GM23338 (cell line): ENCODE measurements around the gene RHBDD1. TPM values are rescaled to one million over a fixed set of nuclear protein-coding genes. Genes with fewer than 3 reads are reported as not detected.

Experiments used
- CREB1 ChIP-seq: fragments of 250-450 bp; sonication (Bioruptor Pico); IDR thresholded peaks from 2 replicates; pipeline ENCODE4 v1.5.0; 2020; ENCODE audit warnings: low read depth, mild to moderate bottlenecking, moderate library complexity
- CTCF ChIP-seq, 2 experiments: fragments of 200-600 bp in 1 of 2; sonication (generic) in 1 of 2; conservative IDR thresholded peaks; 2 replicates each; pipeline versions ENCODE4 v1.5.1 to v1.6.1; 2016 to 2017; ENCODE audit warnings: antibody characterized with exemption in 2 of 2, low read depth in 2 of 2, mild to moderate bottlenecking in 2 of 2, moderate library complexity in 1 of 2
- ETS1 ChIP-seq: IDR thresholded peaks from 2 replicates; pipeline ENCODE4 v1.6.1; 2016; ENCODE audit warnings: antibody characterized with exemption
- EZH2 ChIP-seq: fragments of 200-600 bp; sonication (generic); IDR thresholded peaks from one replicate; pipeline ENCODE4 v1.8.0; 2017; ENCODE audit warnings: antibody characterized with exemption, mild to moderate bottlenecking, low read depth; ENCODE audit not compliant: unreplicated experiment
- NANOG ChIP-seq: IDR thresholded peaks from 2 replicates; pipeline ENCODE4 v1.6.1; 2016; ENCODE audit warnings: antibody characterized with exemption, borderline replicate concordance
- POLR2AphosphoS5 ChIP-seq: IDR thresholded peaks from 2 replicates; pipeline ENCODE4 v1.6.1; 2016; ENCODE audit warnings: antibody characterized with exemption, low read depth
- STAT1 ChIP-seq: IDR thresholded peaks from one replicate; pipeline ENCODE4 v1.6.1; 2016; ENCODE audit warnings: antibody characterized with exemption; ENCODE audit not compliant: unreplicated experiment
- ZNF331 ChIP-seq: fragments of 250-450 bp; sonication (Bioruptor Pico); IDR thresholded peaks from 2 replicates; pipeline ENCODE4 v1.5.0; 2020; ENCODE audit warnings: low read depth, mild to moderate bottlenecking, moderate library complexity
- ZNF462 ChIP-seq: fragments of 250-450 bp; sonication (Bioruptor Pico); IDR thresholded peaks from 2 replicates; pipeline ENCODE4 v1.5.0; 2020; ENCODE audit warnings: mild to moderate bottlenecking, moderate library complexity
- polyA plus RNA-seq: library from polyadenylated mRNA; unstranded; fragments of >200 nt; fragmentation: Nextera tagmentation; extraction: Ambion mirVana; gene quantifications from 2 replicates; pipeline ENCODE4 v1.2.1, GENCODE V29; 2016
- total RNA-seq: library from RNA; depleted of rRNA; stranded (reverse); fragments of >200 nt; shearing (Covaris generic); gene quantifications from 2 replicates; pipeline ENCODE4 v1.2.3, GENCODE V29; 2014
- TF ChIP-seq, protein P1 (sequence below): IDR thresholded peaks from one replicate; pipeline ENCODE4 v1.6.1; 2018; ENCODE audit warnings: antibody characterized with exemption; ENCODE audit not compliant: unreplicated experiment

Gene RHBDD1
- total and polyA plus RNA-seq, 2 experiments from 2014 or later = 7.3 to 13.0 TPM

DNA sequence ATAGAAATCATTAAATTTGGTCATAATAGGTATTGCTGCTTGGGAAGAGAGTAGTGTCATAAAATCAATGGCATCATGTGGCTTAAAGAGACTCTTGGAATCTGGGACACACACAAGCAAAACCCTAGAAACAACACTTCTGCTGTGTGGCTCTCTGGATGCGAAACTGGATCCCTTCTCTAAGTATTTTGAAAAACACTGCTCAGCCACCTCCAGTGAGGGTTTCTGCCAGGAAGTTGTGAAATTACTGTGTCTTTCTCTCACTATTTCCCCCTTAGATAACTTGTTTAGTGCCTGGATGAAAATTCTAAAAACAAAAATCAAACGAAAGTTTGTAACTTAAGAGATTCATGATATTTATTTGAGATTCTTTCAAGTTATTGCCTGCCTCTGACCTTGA lies 163.8 kb downstream of the RHBDD1 start (continued):
- TF ChIP-seq ZNF462 (CRISPR knock-in tag) (no peak), POLR2AphosphoS5 (no peak), NANOG (no peak), CTCF (conservative IDR thresholded peaks at IDR 0.05; ENCODE audit: low read depth in 2 of 2) (no peak), EZH2 (no peak), ZNF331 (CRISPR knock-in tag) (no peak), CREB1 (CRISPR knock-in tag) (no peak), ETS1 (no peak), STAT1 (no peak)
- TF ChIP-seq, protein P1, sequence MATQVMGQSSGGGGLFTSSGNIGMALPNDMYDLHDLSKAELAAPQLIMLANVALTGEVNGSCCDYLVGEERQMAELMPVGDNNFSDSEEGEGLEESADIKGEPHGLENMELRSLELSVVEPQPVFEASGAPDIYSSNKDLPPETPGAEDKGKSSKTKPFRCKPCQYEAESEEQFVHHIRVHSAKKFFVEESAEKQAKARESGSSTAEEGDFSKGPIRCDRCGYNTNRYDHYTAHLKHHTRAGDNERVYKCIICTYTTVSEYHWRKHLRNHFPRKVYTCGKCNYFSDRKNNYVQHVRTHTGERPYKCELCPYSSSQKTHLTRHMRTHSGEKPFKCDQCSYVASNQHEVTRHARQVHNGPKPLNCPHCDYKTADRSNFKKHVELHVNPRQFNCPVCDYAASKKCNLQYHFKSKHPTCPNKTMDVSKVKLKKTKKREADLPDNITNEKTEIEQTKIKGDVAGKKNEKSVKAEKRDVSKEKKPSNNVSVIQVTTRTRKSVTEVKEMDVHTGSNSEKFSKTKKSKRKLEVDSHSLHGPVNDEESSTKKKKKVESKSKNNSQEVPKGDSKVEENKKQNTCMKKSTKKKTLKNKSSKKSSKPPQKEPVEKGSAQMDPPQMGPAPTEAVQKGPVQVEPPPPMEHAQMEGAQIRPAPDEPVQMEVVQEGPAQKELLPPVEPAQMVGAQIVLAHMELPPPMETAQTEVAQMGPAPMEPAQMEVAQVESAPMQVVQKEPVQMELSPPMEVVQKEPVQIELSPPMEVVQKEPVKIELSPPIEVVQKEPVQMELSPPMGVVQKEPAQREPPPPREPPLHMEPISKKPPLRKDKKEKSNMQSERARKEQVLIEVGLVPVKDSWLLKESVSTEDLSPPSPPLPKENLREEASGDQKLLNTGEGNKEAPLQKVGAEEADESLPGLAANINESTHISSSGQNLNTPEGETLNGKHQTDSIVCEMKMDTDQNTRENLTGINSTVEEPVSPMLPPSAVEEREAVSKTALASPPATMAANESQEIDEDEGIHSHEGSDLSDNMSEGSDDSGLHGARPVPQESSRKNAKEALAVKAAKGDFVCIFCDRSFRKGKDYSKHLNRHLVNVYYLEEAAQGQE = no peak
